NCI-H510A (cell line): ENCODE results near the gene ZNF345.

ENCODE experiments used
- DNase-seq: peaks from one replicate; lab custom pipeline; 2025; lab: John Stamatoyannopoulos, UW

ZNF345 gene

DNA sequence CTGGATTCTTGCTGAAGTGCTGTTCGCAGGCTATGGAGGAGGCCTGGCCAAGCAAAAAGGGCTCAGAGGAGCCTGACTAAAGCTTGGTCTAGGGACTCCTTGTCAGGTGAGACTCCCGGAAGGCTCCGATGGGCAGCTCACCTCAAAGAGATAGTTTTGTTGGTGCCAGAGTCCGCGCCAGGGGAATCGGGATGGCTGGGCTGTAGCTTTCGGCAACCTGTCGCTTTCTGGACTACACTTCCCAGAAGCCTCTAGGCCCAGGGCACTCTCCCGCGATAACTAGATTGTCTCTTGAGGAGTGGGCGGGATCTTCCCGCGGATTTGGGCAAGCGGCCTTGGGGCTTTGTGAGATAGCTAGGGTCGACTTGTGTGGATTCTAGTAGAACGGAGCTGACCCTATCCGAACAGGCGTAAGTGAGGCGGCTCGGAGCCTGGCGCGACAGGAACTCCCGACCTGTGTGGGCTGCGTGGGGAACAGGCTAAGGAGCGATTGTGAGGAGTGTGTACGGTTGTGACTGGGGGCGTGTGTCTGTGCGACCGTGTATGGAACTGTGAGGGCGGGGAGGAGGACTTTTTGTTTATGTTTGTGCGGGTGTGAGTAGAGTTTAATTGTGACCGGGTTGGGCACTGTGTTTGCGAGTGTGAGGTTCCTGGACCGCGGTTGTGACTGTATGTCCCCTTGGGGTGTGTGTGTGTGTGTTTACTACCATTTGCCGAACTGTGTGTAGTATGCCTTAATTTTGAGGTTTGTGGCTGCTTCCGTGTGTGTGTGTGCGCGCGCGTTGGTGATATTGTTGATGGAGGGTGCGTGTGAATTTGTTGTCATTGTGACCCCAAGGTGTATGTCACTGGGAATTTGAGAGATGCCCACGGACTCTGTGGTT, at the start of gene ZNF345:
TSS of gene ZNF345 (plus strand) at position 318 of the 884 bp plus-strand sequence. CDS start 25,955 bp downstream, outside the sequence.
- peak; percentile 94 for DNase-seq

DNA sequence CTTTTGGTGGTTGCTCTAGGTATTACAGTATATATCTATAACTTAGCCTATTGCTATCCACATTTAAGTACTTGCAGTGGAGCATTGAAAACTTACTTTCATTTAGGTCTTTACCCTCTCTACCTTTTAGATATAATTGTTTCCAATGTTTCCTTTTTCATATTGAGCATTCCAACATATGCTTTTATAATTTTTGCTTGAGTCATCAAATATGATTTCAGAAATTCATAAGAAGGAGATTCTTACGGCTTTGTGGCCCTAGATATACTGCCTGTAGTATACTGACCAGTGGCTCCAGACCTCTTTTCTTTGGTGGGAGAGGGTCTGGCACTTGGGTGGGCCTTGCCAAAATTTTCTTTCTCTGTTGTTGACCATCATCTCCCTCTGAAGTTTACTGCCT, 45.3 kb upstream of the ZNF345 start:
- DNase-seq = no peak

DNA sequence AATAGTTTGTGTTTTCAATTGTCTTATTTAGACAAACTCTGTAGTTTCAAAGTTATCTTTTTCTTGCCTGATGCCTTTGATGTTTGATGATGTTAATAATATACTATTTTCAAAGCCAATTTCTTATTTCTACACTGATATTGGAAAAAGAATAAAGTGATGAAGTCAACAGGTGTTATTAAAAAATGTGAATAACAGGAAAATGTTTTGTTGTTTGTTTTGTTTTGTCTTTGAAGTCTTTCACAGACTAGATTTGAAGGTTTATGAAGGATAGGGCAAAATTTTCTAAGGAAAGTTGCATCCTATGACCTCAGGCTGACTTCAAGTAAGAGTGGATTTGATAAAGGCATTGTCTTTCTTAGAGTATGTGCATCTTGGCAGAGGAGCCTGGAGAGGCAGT, 43.6 kb upstream of the ZNF345 start:
- DNase-seq = no peak

DNA sequence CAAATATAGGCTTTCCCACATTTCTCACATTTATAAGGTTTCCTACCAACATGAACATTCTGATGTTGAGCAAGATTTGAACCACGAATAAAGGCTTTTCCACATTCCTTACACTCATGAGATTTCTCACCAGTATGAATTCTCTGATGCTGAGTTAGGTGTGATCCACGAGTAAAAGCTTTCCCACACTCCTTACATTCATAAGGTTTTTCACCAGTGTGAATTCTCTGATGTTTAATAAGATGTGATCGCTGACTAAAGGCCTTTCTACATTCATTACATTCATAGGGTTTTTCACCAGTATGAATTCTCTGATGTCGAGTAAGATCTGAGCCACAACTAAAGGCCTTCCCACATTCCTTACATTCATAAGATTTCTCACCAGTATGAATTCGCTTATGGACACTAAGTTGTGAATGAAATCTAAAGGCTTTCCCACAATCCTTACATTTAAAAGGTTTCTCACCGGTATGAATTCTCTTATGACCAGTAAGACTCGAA, 31.5 kb upstream of the ZNF345 start:
- no peak for DNase-seq

DNA sequence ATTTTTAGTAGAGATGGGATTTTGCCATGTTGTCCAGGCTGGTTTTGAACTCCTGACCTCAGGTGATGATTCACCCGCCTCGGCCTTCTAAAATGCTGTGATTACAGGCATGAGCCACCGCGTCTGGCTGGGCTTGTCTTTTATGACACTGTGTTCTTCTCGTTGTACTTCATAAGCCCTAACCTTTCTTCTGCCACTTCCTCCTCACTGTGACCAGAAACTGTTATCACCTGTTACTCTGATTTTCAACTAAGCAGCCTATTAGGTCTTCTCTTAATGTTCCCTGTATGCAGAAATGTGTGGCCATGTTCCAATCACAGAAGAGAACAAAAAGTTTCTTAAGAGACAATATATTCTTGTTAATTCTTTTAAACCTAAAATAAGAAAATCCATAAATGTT, 28.9 kb upstream of the ZNF345 start:
- no peak for DNase-seq

DNA sequence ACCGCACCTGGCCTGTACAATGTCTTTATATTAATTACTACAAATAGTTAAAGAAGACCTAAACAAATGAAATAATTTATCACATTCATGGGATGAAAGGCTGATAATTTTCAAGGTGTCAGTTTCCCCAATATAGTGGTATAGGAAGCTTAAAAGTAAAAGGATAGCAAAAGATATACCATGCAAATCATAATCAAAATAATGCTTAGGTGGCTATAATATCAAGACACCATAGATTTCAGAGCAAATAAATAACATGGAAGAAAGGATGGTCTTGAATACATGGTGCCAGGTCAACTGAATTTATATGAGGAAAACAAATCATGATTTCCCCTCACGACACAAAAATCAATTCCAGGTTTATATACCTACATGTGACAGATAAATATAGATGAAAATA, 17.2 kb upstream of the ZNF345 start:
- no peak for DNase-seq

DNA sequence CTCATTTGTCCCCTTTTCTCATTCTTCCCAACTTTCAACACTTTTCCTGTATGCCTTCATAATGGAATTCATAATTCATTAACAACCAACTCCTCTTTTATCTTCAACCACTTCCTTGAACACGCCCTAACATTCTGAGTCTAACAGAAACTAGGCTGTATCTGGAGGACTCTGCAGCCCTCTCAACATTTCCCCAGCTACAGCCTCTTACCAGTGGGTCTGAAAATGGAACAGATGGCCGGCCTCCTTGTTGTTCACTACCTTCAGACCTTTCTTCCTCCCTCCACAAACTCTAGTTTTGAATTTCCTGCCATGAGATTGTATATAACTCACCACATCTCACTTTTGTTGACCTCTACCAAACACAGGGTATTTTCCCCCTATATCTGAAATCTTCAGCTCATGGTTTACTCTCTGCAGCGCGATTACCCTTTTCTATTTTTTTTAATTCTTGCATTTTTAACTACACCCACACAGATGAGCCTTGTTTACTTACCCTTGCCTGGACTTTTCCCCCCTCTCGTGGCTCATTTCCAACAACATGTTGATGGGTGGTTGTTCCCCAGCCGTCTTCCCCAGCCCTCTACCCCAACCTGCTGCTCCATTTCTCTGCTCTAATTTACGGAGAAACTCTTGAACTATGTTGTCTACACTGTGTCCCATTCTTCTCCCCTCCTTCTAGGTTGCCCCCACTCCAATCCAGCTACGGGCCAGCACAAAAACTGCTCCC, 13.3 kb upstream of the ZNF345 start:
- no peak for DNase-seq

DNA sequence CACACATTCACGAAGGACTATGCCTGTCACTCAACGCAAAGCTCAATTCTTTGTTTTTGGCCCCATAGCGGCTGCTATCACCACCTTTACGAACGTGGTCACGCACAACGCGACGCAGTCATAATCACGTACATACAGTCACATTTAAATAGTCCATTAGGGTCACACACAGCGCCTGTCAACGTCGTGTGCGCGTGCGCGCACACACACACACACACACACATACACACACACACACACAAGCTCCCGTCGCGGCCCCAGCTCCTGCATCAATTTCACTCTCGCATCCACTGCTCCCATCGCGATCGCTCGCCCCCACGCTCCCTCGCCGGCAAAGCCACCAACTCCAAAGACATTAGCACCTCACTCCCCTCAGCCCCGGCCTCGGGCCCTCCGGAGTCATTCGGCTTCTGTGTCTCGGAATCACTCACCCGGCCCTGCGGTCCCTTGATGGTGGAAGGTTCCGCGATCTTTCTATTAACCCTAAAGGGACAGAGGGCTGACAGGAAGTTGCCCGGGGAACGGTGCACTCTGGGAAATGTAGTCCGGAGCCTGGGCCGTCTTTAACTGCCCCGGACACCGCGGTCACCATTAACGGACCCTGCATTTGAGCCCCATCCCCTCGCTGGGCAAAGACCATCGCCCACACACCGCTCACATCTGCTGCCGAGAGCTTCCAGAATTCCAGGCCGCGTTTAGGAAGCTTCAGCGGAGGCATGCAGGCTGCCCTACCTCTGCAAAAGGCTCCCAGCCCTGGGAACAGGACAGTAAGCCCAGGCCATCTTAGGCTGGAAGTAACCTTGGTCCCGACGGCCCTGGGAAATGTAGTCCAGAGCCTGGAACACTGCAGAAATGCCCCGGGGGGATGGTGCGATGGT, 12.5 kb upstream of the ZNF345 start, which contains the start of gene ZNF790:
TSS of gene ZNF790 (minus strand) at position 482 of the 878 bp plus-strand sequence. CDS start 12,768 bp downstream, outside the sequence.
- DNase-seq = peak; percentile 83

DNA sequence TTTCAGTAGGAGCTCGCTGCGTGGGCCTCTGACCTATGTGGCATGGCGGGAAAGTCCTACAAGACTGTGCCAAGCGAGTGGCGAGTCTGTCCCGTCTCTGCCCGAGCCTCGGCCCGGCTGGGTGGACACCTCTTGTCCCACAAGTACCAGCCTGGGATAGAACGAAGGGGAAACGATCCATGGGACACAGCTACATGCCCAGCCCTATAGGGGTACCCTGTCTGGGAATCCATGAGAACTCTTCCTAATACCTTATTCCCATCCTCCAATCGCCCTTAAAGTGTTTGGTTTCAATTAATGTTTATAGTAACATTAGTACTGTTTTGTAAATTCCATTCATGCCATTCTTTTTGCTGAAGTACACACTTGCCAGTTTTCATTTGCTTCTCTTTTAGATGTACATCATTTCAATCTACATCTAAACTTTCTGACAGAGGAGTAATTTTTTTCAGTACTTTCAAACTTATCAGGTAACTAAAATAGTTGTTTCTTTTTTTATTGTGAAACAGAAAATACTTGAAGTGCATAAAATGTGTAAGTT, 11.8 kb upstream of the ZNF345 start:
- no peak for DNase-seq

DNA sequence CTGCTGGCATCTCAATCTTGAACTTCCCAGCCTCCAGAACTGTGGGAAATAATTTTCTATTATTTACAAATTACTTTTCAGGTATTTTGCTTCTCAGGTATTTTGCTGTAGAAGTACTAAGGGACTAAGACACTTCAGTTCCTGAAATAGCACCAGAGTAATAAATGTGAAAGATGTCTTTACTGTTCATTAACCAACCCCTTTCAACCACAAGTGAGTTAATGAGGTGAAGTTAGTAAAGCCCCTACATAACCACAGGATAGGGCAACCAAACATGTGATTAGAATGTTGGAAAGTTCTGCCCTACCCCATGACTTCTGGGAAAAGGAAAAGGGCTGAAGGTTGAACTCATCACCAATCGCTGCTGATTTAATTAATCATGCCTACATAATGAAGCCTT, 2.7 kb upstream of the ZNF345 start:
- no peak for DNase-seq

DNA sequence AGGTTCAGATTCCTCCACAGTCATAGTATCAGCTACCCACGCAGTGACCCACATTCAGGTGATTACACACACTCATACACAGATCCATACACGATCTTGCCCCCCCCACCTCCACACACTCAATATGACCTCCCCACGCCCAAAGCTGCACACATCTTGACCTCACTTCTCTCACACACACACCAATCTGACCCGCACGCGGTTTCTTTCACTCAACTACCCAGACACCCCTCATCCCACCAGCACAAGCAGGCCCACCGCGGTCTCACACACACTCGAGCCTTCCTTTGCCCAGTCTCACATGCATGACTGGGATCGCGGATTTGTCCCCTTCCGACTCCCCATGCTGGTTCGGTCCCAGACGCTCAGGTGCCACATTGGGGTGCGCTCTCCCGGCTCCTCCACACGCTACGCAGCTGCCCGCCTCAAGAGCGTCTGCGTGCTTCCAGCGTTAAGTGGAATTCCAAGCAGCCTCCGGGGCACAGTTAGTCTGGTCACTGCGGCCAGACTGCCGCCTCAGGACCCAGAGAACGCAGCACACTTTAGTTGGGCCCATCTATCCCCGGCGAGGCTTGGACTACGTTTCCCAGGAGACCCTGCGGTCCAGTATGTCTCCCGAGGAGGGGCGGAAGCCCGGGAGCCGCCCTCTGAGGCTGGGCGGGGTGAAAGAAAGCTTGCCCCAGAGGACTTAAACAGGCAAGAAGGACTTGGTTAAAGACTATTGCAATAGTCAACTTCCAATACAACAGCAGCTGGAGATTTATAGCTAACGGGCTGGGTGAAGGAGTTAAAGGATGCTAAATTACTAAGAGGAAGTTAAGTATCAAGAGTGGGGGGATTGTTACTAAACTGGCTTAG, 746 bp upstream of the ZNF345 start:
- peak; percentile 77 for DNase-seq

DNA sequence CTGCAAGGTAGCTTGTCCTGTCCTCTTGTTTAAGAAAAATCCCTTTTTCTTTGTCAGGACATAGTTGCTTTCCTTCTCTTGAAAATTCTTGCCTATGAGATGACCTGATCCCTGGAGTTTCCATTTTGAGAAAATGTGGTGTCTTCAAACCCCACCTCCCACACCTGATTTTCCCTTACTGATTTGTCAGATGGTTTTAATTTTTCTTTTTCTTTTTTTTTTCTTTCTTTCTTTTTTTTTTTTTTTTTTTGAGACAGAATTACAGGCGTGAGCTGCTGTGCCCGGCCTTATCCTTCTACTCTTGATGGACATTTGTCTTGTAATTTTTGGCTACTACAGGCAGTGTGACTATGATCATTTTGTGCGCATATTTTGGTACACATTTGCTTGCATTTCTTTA, 1.2 kb downstream of the ZNF345 start:
- no peak for DNase-seq

DNA sequence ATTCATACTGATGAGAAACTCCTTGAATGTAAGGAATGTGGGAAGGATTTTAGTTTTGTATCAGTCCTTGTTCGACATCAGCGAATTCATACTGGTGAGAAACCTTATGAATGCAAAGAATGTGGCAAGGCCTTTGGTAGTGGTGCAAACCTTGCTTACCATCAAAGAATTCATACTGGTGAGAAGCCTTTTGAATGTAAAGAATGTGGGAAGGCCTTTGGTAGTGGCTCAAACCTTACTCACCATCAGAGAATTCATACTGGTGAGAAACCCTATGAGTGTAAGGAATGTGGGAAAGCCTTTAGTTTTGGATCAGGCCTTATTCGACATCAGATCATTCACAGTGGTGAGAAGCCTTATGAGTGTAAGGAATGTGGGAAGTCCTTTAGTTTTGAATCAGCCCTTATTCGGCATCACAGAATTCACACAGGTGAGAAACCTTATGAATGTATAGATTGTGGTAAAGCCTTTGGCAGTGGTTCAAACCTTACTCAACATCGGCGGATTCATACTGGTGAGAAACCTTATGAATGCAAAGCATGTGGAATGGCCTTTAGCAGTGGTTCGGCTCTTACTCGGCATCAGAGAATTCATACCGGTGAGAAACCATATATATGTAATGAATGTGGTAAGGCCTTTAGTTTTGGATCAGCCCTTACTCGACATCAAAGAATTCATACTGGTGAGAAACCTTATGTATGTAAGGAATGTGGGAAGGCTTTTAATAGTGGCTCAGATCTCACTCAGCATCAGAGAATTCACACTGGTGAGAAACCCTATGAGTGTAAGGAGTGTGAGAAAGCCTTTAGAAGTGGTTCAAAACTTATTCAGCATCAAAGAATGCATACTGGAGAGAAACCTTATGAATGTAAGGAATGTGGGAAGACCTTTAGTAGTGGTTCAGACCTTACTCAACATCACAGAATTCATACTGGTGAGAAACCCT, 26.6 kb downstream of the ZNF345 start:
- no peak for DNase-seq

DNA sequence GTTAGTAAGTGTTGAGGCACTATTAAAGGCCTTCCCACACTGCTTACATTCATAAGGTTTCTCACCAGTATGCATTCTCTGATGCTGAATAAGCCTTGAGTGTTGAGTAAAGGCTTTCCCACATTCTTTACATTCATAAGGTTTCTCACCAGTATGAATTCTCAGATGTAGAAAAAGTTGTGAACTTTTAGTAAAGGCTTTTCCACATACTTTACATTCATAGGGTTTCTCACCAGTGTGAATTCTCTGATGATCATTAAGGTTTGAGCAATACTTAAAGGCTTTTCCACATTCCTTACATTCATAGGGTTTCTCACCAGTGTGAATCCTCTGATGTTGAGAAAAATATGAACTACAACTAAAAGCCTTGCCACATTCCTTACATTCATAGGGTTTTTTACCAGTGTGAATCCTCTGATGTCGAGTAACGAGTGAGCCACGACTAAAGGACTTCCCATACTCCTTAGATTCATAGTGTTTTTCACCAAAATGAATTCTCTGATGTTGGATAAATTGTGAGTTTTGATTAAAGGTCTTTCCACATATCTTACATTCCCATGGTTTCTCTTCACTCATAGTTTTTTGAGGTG, 41.2 kb downstream of the ZNF345 start:
- no peak for DNase-seq

DNA sequence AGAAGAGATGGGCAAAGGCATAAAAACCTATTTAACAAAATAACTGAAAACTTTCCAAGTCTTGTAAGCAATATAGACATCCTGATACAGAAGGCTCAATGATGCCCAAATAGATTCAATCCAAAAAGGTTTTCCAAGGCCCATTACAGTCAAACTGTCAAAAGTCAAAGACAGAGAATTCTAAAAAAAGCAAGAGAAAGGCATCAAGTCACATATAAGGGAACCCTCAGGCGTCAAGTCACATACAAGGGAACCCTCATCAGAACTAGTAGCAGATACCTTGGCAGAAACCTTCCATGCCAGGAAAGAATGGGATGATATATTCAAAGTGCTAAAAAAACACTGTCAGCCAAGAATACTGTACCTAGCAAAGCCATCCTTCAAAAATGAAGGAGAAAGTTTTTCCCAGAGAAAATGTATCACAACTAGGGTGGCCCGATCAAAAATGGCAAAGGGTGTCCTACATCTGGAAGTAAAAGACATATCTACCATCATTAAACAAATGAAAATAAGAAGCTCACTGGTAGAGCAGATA, 44.2 kb downstream of the ZNF345 start:
- DNase-seq = no peak

DNA sequence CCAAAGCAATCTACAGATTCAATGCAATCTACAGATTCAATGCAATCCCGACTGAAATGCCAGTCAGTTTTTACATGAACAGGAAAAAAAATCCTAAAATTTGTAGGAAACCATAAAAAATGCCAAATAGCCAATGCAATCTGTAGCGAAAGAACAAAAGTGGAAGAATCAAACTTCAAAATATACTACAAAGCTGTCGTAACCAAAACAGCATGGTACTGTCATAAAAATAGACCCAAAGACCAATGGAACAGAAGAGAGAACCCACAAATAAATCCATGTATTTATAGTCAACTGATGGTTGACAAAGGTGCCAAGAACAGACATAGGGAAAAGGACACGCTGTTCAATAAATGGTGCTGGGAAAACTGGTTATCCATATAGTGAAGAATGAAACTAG, 47.7 kb downstream of the ZNF345 start:
- no peak for DNase-seq

DNA sequence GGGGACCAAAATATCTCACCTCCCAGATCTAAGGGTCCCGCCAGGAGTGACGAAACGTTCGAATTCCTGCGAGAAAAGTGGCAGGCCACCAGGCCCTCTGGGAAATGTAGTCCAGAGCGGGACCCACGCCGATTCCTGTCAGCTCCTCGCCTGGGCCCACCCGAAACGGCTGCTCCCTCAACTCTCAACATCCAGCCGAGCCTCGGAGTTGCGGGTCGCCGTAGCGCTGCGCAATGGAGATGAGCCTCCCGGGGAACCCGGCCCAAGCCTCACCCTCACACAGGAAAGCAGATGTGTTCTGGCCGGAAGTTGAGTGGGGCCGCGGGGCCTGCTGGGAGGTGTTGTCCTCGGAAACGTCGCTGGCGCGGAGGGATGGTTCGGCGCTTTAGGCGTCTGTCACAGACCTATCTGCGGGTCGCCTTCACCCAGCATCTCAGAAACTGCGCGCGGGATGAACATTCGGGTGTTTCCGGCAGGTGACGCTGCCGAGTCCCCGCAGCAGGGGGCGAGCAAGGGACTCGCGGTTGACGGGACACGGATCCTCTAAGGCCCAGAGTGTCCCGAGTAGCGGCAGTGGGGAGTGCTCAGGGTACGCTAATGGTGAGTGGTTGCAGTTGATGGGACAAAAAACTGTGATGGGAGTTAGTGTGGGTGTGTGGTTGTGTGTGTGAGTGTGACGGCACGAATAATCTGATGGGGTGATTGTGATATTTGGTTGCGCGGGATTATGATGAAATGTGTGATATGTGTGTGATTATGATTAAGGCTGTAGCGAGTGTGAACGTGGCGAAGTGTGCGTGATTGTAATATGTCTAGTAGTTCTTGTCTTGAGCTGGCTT, 65.5 kb downstream of the ZNF345 start, which contains the start of the genes ZNF568 and ZNF829:
TSS of gene ZNF568 (plus strand) at position 341 of the 839 bp plus-strand sequence. CDS start 6,439 bp downstream, outside the sequence.
TSS of gene ZNF829 (minus strand) at position 300 of the 839 bp plus-strand sequence. CDS start 1,124 bp downstream, outside the sequence.
- DNase-seq = peak; percentile 77

DNA sequence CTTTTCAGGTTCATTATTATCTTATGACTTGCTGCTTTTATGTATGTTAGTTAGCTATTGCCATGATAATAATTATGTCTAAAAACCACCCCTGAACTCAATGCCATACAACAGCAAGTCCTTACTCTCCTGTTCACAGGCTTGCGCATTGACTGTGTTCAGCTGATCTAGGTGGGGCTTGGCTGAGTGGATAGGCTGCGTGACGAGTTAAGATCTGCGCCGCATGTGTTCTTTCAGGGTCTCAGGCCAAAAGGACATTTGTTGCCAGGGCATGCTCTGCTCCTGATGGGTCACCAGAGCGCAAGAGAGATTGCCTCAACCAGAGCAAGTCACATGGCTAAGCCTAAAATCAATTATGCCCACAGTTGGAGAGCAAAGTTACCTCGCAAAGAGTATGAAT, 66.3 kb downstream of the ZNF345 start:
- no peak for DNase-seq
